ENCODE data around the gene ODC1.

ODC1 gene

DNA sequence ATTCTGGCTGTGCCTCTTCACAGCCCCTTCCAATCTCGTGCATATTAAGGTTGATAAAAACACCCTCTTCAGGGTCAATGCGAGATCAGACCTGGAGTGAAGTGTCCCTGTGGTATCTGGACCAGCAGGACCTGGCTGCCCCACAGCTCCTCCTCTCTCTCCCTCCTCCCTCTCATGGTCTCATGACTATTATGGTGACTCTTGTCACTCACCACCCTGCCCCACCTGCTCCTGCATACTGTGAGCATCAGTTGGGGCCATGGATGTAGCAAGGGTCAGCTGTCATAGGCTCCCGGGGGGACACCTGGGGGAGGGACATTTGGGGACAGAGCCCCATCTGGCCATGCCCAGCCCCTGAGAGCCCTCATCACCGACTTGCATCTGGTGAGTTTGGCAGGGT is 50.2 kb downstream of the ODC1 start:
- DNase-seq, result no peak

GRCh38 chr2:10397297-10397875 is 50.7 kb downstream of the ODC1 start:
- no peak for DNase-seq

GRCh38 chr2:10396464-10396863 is 51.7 kb downstream of the ODC1 start:
- DNase-seq, result no peak

- no peak for DNase-seq
Measured at GRCh38 chr2:10395893-10396292, 52.2 kb downstream of the ODC1 start.

- no peak for DNase-seq
Measured at GRCh38 chr2:10393640-10393982, 54.5 kb downstream of the ODC1 start.

DNA sequence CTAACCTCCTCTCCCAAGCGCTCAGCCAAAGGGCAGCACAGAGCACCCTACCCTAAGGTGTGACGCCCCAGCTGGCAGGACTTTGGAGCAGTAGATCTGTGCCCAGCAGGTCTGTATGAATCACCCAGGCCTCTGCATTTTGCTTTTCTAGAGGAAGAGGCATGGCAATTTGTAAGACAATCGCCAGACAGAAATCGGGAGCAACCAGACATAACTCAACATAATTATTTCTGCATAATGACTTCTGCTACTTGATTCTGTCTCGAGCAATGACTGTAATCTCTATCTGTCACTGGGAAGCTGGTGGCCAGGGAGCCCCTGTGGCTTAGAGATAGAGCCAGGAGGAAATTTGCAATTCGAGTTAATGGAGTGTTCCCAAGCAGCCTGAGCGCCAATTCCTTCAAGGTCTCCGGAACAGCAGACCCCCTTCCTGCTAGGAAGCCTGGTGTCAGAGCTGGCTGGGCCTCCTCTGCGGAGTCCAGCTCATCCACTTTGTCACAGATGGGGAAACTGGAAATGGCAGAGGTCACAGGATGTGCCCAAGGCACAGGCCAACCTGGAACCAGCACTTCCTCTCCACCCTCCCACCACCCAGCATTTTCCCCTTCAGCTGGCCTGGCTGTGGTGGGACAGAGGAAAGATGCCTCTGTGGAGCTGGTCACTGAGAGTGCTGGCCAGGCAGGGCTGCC is 55.0 kb downstream of the ODC1 start:
- DNase-seq, result no peak

DNA sequence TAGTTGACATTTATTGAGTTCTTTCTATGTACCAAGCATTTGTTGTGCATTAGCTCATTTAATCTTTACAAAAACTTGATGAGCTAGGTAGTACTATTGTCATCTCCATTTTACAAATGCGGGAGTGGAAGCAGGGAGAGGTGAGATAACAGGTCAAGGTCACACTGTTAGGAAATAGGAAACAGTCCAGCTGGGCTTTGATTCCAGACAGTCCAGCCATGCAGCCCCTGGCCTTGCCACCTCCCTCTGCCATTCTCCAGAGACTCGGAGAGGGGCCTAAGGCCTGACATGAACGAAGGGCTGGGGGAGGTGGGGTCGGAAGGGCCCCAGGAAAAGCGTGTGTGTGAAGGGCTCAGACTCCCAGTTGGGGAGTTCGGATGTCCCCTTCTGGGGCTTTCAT is 55.6 kb downstream of the ODC1 start:
- DNase-seq, result no peak

DNA sequence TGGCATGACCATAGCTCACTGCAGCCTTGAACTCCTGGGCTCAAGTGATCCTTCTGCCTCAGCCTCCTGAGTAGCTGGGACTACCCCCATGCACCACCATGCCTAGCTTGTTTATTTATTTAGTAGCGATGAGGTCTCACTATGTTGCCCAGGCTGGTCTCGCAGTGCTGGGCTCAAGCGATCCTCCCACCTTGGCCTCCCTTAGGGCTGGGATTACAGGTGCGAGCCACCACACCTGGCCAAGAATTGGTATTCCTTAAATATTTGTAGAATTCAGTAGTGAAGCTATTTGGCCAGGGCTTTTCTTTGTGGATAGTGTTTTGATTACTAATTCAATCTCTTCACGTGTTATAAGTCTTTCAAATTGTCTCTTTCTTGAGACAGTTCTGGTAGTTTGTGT is 56.0 kb downstream of the ODC1 start:
- no peak for DNase-seq

DNA sequence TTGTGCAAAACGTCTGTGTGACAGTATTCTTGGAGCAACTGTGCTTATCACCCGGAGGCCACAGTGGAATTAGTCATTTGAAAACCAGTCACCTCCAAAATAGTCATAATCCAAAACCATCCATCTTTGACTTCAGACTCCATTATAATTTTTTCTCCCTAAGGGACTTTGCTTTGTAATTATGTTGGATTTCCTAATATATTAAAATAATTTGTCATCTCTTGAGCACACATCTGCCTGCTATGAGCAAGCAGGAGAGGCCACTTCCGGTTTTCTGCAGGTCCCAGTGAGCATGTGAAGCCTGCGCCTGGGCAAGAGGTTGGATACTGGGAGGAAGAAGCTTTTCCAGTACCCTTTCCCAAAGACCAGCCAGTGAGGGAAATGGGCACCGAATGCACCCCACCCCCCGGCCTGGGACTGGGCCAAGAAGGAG is 57.7 kb downstream of the ODC1 start:
- DNase-seq, result no peak

All from NCI-H187 treated with DMSO at 0.1 percent for 48 hours (cell line).